ENCODE data around the gene XPO6.

The XPO6 gene

GRCh38 chr16:28210264-28210663 lies 1.5 kb downstream of the XPO6 start:
- DNase-seq: no peak

- no peak for DNase-seq
Measured at GRCh38 chr16:28208824-28209223, 2.9 kb downstream of the XPO6 start.

GRCh38 chr16:28208131-28208530 lies 3.6 kb downstream of the XPO6 start:
- DNase-seq: no peak

- no peak for DNase-seq
Measured at GRCh38 chr16:28207399-28207798, 4.4 kb downstream of the XPO6 start.

GRCh38 chr16:28205974-28206373 lies 5.8 kb downstream of the XPO6 start:
- DNase-seq: no peak

- DNase-seq: no peak
Measured at GRCh38 chr16:28205117-28205899, 6.5 kb downstream of the XPO6 start.

- no peak for DNase-seq
Measured at GRCh38 chr16:28204622-28205021, 7.1 kb downstream of the XPO6 start.

- no peak for DNase-seq
Measured at GRCh38 chr16:28204204-28204603, 7.6 kb downstream of the XPO6 start.

GRCh38 chr16:28202147-28202746 lies 9.5 kb downstream of the XPO6 start:
- no peak for DNase-seq

- DNase-seq: no peak
Measured at GRCh38 chr16:28200661-28201060, 11.1 kb downstream of the XPO6 start.

GRCh38 chr16:28196387-28196987 lies 15.3 kb downstream of the XPO6 start:
- DNase-seq: no peak

GRCh38 chr16:28195859-28196258 lies 15.9 kb downstream of the XPO6 start:
- no peak for DNase-seq

GRCh38 chr16:28193530-28194423 lies 18.0 kb downstream of the XPO6 start:
- DNase-seq: no peak

GRCh38 chr16:28192806-28193529 lies 18.8 kb downstream of the XPO6 start:
- peak; percentile 14 for DNase-seq

- no peak for DNase-seq
Measured at GRCh38 chr16:28191364-28191960, 20.3 kb downstream of the XPO6 start.

- no peak for DNase-seq
Measured at GRCh38 chr16:28189245-28189644, 22.5 kb downstream of the XPO6 start.

GRCh38 chr16:28188085-28188916 lies 23.5 kb downstream of the XPO6 start:
- DNase-seq: no peak

- DNase-seq: no peak
Measured at GRCh38 chr16:28187595-28188004, 24.2 kb downstream of the XPO6 start.

GRCh38 chr16:28186752-28187151 lies 25.0 kb downstream of the XPO6 start:
- DNase-seq: no peak

GRCh38 chr16:28185696-28186095 lies 26.1 kb downstream of the XPO6 start:
- DNase-seq: no peak

GRCh38 chr16:28184625-28185024 lies 27.1 kb downstream of the XPO6 start:
- no peak for DNase-seq
